Measurements from ENCODE around the gene UBE2J2.

- TF ChIP-seq, protein P1, sequence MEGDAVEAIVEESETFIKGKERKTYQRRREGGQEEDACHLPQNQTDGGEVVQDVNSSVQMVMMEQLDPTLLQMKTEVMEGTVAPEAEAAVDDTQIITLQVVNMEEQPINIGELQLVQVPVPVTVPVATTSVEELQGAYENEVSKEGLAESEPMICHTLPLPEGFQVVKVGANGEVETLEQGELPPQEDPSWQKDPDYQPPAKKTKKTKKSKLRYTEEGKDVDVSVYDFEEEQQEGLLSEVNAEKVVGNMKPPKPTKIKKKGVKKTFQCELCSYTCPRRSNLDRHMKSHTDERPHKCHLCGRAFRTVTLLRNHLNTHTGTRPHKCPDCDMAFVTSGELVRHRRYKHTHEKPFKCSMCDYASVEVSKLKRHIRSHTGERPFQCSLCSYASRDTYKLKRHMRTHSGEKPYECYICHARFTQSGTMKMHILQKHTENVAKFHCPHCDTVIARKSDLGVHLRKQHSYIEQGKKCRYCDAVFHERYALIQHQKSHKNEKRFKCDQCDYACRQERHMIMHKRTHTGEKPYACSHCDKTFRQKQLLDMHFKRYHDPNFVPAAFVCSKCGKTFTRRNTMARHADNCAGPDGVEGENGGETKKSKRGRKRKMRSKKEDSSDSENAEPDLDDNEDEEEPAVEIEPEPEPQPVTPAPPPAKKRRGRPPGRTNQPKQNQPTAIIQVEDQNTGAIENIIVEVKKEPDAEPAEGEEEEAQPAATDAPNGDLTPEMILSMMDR (IDR thresholded peaks at IDR 0.05): no peak
- no peak for TF ChIP-seq ZFX (IDR thresholded peaks at IDR 0.05; ENCODE audit: borderline replicate concordance)
These were observed 494 bp downstream of the UBE2J2 start for GRCh38 chr1:1273209-1273511.
